H1 (cell line): ENCODE results near the gene AARSD1. TPM values are rescaled to one million over a fixed set of nuclear protein-coding genes. Genes with fewer than 3 reads are reported as not detected.

ENCODE experiments used
- BACH1 ChIP-seq: IDR thresholded peaks from 2 replicates; pipeline ENCODE4 v1.6.1; 2012; ENCODE audit warnings: low read length, improper control_type of control experiment
- BCL11A ChIP-seq, 2 experiments: IDR thresholded peaks; one replicate each; pipeline ENCODE4 v1.6.1; 2011; ENCODE audit warnings: low read depth in 2 of 2, low read length in 2 of 2, mild to moderate bottlenecking in 2 of 2
- CBX8 ChIP-seq: fragments of 300-800, 300-1000 bp; sonication (generic); IDR thresholded peaks from 2 replicates; pipeline ENCODE4 v1.7.1; 2016; ENCODE audit warnings: low read depth, low read length, borderline replicate concordance
- CTCF ChIP-seq, 3 experiments: IDR thresholded peaks; 1 replicate in 2 of 3; 2 replicates in 1 of 3; pipeline versions ENCODE4 v1.5.1 to v1.6.1; 2011; ENCODE audit warnings: low read length in 3 of 3, mild to moderate bottlenecking in 3 of 3, inconsistent platforms in 2 of 3, low read depth in 1 of 3, moderate library complexity in 1 of 3; ENCODE audit not compliant: insufficient read depth in 1 of 3; ENCODE audit errors: control extremely low read depth in 1 of 3
- EP300 ChIP-seq, 2 experiments: IDR thresholded peaks; 1 replicate in 1 of 2; 2 replicates in 1 of 2; pipeline ENCODE4 v1.6.1; 2011 to 2012; ENCODE audit warnings: low read depth in 2 of 2, low read length in 2 of 2, mild to moderate bottlenecking in 2 of 2, borderline replicate concordance in 1 of 2, inconsistent platforms in 1 of 2, moderate library complexity in 1 of 2
- JUND ChIP-seq: IDR thresholded peaks from 2 replicates; pipeline ENCODE4 v1.6.1; 2011; ENCODE audit warnings: mild to moderate bottlenecking, improper control_type of control experiment, low read length
- SP1 ChIP-seq: IDR thresholded peaks from 2 replicates; pipeline ENCODE4 v1.6.1; 2011; ENCODE audit warnings: low read depth, low read length
- SRF ChIP-seq: IDR thresholded peaks from 2 replicates; pipeline ENCODE4 v1.6.1; 2011; ENCODE audit warnings: mild to moderate bottlenecking, low read depth, low read length, moderate library complexity
- TEAD4 ChIP-seq: IDR thresholded peaks from 2 replicates; pipeline ENCODE4 v1.6.1; 2012; ENCODE audit warnings: low read depth, low read length, inconsistent platforms, mixed read lengths
- polyA plus RNA-seq, 7 experiments: library from polyadenylated mRNA; depleted of rRNA in 3 of 7; stranded (reverse) in 5 of 7; unstranded in 2 of 7; fragments of >200 nt in 5 of 7; fragments of 200-250 nt in 2 of 7; gene quantifications; 1 replicate in 5 of 7; 2 replicates in 1 of 7; 4 replicates in 1 of 7; pipeline versions ENCODE4 v1.2.1 to v1.2.3, GENCODE V29; 2011 to 2013; ENCODE audit warnings: missing spikeins in 2 of 7, mixed read lengths in 2 of 7
- total RNA-seq: library from RNA; stranded (reverse); fragmentation: NEBNext Ultra II Directional; extraction: Animal tissue kit (Norgen Biotek cat#: 25700); gene quantifications from 2 replicates; pipeline ENCODE4 v1.2.1, GENCODE V29; 2021
- TF ChIP-seq, protein P1 (sequence below): fragments of 300-600 bp; sonication (generic); IDR thresholded peaks from 2 replicates; pipeline ENCODE4 v1.7.1; 2012; ENCODE audit warnings: low read length, moderate library complexity, mild to moderate bottlenecking, inconsistent platforms; ENCODE audit not compliant: insufficient replicate concordance

Gene AARSD1
- total and polyA plus RNA-seq, 2 of the 8 experiments (the other 6 are each of a cell fraction or from before 2014, with no cell fraction given) = 51.5 to 58.8 TPM

DNA sequence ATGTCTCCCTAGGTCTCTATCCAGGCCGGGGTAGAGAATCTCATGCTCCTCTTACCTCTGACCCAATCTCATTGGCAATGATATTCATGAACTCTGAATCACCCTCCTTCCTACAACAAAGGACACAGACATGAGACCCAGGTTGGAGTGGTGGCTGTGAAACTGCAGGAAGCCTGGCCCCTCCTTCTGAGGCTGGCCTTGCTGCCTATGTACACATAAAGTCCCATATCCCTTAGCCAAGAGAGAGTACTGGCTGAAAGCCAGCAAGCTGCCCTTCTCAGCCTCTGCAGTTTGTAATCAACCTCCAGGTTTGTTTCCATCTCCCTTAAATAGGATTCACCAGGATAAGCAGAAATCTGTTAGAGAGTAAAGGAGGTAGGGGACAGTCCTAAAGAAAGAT is 10.6 kb downstream of the AARSD1 start (continued):
- TF ChIP-seq, protein P1, sequence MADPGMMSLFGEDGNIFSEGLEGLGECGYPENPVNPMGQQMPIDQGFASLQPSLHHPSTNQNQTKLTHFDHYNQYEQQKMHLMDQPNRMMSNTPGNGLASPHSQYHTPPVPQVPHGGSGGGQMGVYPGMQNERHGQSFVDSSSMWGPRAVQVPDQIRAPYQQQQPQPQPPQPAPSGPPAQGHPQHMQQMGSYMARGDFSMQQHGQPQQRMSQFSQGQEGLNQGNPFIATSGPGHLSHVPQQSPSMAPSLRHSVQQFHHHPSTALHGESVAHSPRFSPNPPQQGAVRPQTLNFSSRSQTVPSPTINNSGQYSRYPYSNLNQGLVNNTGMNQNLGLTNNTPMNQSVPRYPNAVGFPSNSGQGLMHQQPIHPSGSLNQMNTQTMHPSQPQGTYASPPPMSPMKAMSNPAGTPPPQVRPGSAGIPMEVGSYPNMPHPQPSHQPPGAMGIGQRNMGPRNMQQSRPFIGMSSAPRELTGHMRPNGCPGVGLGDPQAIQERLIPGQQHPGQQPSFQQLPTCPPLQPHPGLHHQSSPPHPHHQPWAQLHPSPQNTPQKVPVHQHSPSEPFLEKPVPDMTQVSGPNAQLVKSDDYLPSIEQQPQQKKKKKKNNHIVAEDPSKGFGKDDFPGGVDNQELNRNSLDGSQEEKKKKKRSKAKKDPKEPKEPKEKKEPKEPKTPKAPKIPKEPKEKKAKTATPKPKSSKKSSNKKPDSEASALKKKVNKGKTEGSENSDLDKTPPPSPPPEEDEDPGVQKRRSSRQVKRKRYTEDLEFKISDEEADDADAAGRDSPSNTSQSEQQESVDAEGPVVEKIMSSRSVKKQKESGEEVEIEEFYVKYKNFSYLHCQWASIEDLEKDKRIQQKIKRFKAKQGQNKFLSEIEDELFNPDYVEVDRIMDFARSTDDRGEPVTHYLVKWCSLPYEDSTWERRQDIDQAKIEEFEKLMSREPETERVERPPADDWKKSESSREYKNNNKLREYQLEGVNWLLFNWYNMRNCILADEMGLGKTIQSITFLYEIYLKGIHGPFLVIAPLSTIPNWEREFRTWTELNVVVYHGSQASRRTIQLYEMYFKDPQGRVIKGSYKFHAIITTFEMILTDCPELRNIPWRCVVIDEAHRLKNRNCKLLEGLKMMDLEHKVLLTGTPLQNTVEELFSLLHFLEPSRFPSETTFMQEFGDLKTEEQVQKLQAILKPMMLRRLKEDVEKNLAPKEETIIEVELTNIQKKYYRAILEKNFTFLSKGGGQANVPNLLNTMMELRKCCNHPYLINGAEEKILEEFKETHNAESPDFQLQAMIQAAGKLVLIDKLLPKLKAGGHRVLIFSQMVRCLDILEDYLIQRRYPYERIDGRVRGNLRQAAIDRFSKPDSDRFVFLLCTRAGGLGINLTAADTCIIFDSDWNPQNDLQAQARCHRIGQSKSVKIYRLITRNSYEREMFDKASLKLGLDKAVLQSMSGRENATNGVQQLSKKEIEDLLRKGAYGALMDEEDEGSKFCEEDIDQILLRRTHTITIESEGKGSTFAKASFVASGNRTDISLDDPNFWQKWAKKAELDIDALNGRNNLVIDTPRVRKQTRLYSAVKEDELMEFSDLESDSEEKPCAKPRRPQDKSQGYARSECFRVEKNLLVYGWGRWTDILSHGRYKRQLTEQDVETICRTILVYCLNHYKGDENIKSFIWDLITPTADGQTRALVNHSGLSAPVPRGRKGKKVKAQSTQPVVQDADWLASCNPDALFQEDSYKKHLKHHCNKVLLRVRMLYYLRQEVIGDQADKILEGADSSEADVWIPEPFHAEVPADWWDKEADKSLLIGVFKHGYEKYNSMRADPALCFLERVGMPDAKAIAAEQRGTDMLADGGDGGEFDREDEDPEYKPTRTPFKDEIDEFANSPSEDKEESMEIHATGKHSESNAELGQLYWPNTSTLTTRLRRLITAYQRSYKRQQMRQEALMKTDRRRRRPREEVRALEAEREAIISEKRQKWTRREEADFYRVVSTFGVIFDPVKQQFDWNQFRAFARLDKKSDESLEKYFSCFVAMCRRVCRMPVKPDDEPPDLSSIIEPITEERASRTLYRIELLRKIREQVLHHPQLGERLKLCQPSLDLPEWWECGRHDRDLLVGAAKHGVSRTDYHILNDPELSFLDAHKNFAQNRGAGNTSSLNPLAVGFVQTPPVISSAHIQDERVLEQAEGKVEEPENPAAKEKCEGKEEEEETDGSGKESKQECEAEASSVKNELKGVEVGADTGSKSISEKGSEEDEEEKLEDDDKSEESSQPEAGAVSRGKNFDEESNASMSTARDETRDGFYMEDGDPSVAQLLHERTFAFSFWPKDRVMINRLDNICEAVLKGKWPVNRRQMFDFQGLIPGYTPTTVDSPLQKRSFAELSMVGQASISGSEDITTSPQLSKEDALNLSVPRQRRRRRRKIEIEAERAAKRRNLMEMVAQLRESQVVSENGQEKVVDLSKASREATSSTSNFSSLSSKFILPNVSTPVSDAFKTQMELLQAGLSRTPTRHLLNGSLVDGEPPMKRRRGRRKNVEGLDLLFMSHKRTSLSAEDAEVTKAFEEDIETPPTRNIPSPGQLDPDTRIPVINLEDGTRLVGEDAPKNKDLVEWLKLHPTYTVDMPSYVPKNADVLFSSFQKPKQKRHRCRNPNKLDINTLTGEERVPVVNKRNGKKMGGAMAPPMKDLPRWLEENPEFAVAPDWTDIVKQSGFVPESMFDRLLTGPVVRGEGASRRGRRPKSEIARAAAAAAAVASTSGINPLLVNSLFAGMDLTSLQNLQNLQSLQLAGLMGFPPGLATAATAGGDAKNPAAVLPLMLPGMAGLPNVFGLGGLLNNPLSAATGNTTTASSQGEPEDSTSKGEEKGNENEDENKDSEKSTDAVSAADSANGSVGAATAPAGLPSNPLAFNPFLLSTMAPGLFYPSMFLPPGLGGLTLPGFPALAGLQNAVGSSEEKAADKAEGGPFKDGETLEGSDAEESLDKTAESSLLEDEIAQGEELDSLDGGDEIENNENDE = no peak
- no peak for TF ChIP-seq CBX8
- TF ChIP-seq BACH1 = no peak
- TF ChIP-seq SRF = no peak
- TF ChIP-seq JUND = no peak
- no peak for TF ChIP-seq BCL11A (IDR thresholded peaks at IDR 0.05; ENCODE audit: low read depth in 2 of 2, low read length in 2 of 2)
- no peak for TF ChIP-seq TEAD4
- TF ChIP-seq EP300 (IDR thresholded peaks at IDR 0.05; ENCODE audit: borderline replicate concordance in 1 of 2, low read depth in 2 of 2, low read length in 2 of 2) = no peak
- no peak for TF ChIP-seq CTCF (IDR thresholded peaks at IDR 0.05; ENCODE audit: control extremely low read depth in 1 of 3, insufficient read depth in 1 of 3, low read depth in 1 of 3, low read length in 3 of 3)
- TF ChIP-seq SP1 = no peak
